ENCODE data around the gene ITPK1.

- TF ChIP-seq RAD21 (conservative IDR thresholded peaks at IDR 0.05 in 1 of 2, IDR thresholded peaks at IDR 0.05 in 1 of 2) = no peak
- no peak for TF ChIP-seq MYC (IDR thresholded peaks at IDR 0.05; ENCODE audit: borderline replicate concordance, low read length)
- TF ChIP-seq CTCF (IDR thresholded peaks at IDR 0.05) = no peak
- TF ChIP-seq USF2 (IDR thresholded peaks at IDR 0.05) = no peak
- TF ChIP-seq MAZ (IDR thresholded peaks at IDR 0.05; ENCODE audit: borderline replicate concordance, low read depth, low read length) = no peak
- TF ChIP-seq HOXB13 (CRISPR knock-in tag; IDR thresholded peaks at IDR 0.05; ENCODE audit: low read depth) = no peak
Observed at GRCh38 chr14:93082576-93083001, 33.1 kb downstream of the ITPK1 start.
